K562 (cell line): ENCODE data around the gene AGPAT3. TPM values are rescaled to one million over a fixed set of nuclear protein-coding genes. Genes with fewer than 3 reads are reported as not detected.

Experiments
- ETV5 ChIP-seq: sonication (generic); formaldehyde crosslinking; IDR thresholded peaks from 2 replicates; pipeline ENCODE4 v1.4.0; 2020; ENCODE audit warnings: low read depth, mild to moderate bottlenecking, missing genetic modification reagents
- HMGN3 ChIP-seq: IDR thresholded peaks from 2 replicates; pipeline ENCODE4 v1.6.1; 2011; ENCODE audit warnings: borderline replicate concordance, low read depth, mild to moderate bottlenecking, mixed read lengths, low read length; ENCODE audit not compliant: insufficient read length; ENCODE audit errors: extremely low read depth
- L3MBTL2 ChIP-seq: fragments of 450-650 bp; IDR thresholded peaks from 2 replicates; pipeline ENCODE4 v1.6.1; 2016; ENCODE audit warnings: mild to moderate bottlenecking, moderate library complexity
- MAFG ChIP-seq: fragments of 450-650 bp; conservative IDR thresholded peaks from 2 replicates; pipeline ENCODE4 v1.6.1; 2016; ENCODE audit warnings: missing genetic modification characterization, missing compliant biosample characterization
- MBD1 ChIP-seq: fragments of 250-450 bp; sonication (Bioruptor Pico); IDR thresholded peaks from 2 replicates; pipeline ENCODE4 v1.8.0; 2022; ENCODE audit warnings: inconsistent platforms
- MED1 ChIP-seq: sonication (generic); formaldehyde crosslinking; IDR thresholded peaks from 2 replicates; pipeline ENCODE4 v1.8.1; 2023; ENCODE audit warnings: missing genetic modification reagents, borderline replicate concordance
- MIER1 ChIP-seq: fragments of 450-650 bp; IDR thresholded peaks from 2 replicates; pipeline ENCODE4 v1.6.1; 2016; ENCODE audit warnings: antibody characterized with exemption, mild to moderate bottlenecking, low read depth
- MYC ChIP-seq, 2 experiments: fragments of 250-450 bp in 1 of 2; sonication (Bioruptor Pico) in 1 of 2; IDR thresholded peaks; 2 replicates each; pipeline versions ENCODE4 v1.5.1 to v1.6.1; 2012 to 2021; ENCODE audit warnings: low read depth in 2 of 2, borderline replicate concordance in 1 of 2, improper control_type of control experiment in 1 of 2, low read length in 1 of 2, mild to moderate bottlenecking in 1 of 2, moderate library complexity in 1 of 2
- NCOA1 ChIP-seq: fragments of 450-650 bp; IDR thresholded peaks from 2 replicates; pipeline ENCODE4 v1.6.1; 2016; ENCODE audit warnings: low read depth
- NFE2 ChIP-seq: IDR thresholded peaks from 2 replicates; pipeline ENCODE4 v1.6.1; 2014; ENCODE audit warnings: antibody characterized with exemption, low read depth
- NFIC ChIP-seq: fragments of 450-650 bp; IDR thresholded peaks from 2 replicates; pipeline ENCODE4 v1.6.1; 2017; ENCODE audit warnings: mild to moderate bottlenecking, inconsistent platforms
- PKNOX1 ChIP-seq: fragments of 450-650 bp; IDR thresholded peaks from 2 replicates; pipeline ENCODE4 v1.6.1; 2016
- POLR2A ChIP-seq: fragments of 450-650 bp; conservative IDR thresholded peaks from 2 replicates; pipeline ENCODE4 v1.6.1; 2016
- SAFB2 ChIP-seq: fragments of 200-400 bp; formaldehyde crosslinking; IDR thresholded peaks from 2 replicates; pipeline ENCODE4 v1.6.1; 2018; ENCODE audit warnings: borderline replicate concordance, low read length, low read depth, moderate library complexity; ENCODE audit not compliant: severe bottlenecking
- SMARCE1 ChIP-seq: fragments of 450-650 bp; IDR thresholded peaks from 2 replicates; pipeline ENCODE4 v1.7.1; 2016; ENCODE audit warnings: mild to moderate bottlenecking
- U2AF1 ChIP-seq: fragments of 200-400 bp; formaldehyde crosslinking; optimal IDR thresholded peaks from 2 replicates; pipeline ENCODE3; 2017; ENCODE audit warnings: mild to moderate bottlenecking, low read depth, low read length, moderate library complexity
- USF1 ChIP-seq: sonication (generic); formaldehyde crosslinking; IDR thresholded peaks from 2 replicates; pipeline ENCODE4 v1.9.0; 2022; ENCODE audit warnings: mild to moderate bottlenecking, missing genetic modification reagents
- ZEB2 ChIP-seq: fragments of 450-650 bp; IDR thresholded peaks from 2 replicates; pipeline ENCODE4 v1.6.1; 2016
- ZNF444 ChIP-seq: fragments of 250-450 bp; sonication (Bioruptor Pico); IDR thresholded peaks from 2 replicates; pipeline ENCODE4 v1.4.0; 2020; ENCODE audit warnings: mild to moderate bottlenecking, moderate library complexity
- ZNF583 ChIP-seq: fragments of 250-450 bp; sonication (Bioruptor Pico); IDR thresholded peaks from 2 replicates; pipeline ENCODE4 v1.4.0; 2020
- ZNF785 ChIP-seq: fragments of 250-450 bp; sonication (Bioruptor Pico); IDR thresholded peaks from 2 replicates; pipeline ENCODE4 v1.4.0; 2020; ENCODE audit warnings: mild to moderate bottlenecking
- polyA plus RNA-seq, 8 experiments: library from polyadenylated mRNA; depleted of rRNA in 4 of 8; stranded (reverse) in 5 of 8; unstranded in 3 of 8; fragments of >200 nt; fragmentation: Nextera tagmentation in 2 of 8; fragmentation: Illumina TruSeq in 1 of 8; extraction: Ambion mirVana in 2 of 8; extraction: Trizol in 1 of 8; gene quantifications; 2 replicates each; pipeline versions ENCODE4 v1.2.1 to v1.2.3, GENCODE V29; 2011 to 2014; ENCODE audit warnings: inconsistent platforms in 1 of 8, missing spikeins in 1 of 8
- total RNA-seq, 7 experiments: library from RNA; depleted of rRNA in 6 of 7; stranded (reverse); fragments of >200 nt in 6 of 7; fragmentation: Illumina TruSeq in 2 of 7; extraction: Trizol in 2 of 7; gene quantifications; 2 replicates each; pipeline versions ENCODE4 v1.2.1 to v1.2.3, GENCODE V29; 2011 to 2021; ENCODE audit warnings: low replicate concordance in 1 of 7
- TF ChIP-seq, protein P1 (sequence below): fragments of 450-650 bp; formaldehyde crosslinking; IDR thresholded peaks from 2 replicates; pipeline ENCODE4 v1.4.0; 2022; ENCODE audit warnings: missing genetic modification characterization
- TF ChIP-seq, protein P2 (sequence below), 2 experiments: IDR thresholded peaks; 2 replicates each; pipeline ENCODE4 v1.6.1; 2011; ENCODE audit warnings: borderline replicate concordance in 1 of 2, control low read depth in 1 of 2, low read depth in 1 of 2, low read length in 1 of 2, mild to moderate bottlenecking in 1 of 2, mixed read lengths in 1 of 2, moderate library complexity in 1 of 2; ENCODE audit not compliant: insufficient read depth in 1 of 2, insufficient read length in 1 of 2, poor library complexity in 1 of 2, severe bottlenecking in 1 of 2; ENCODE audit errors: extremely low read depth in 1 of 2

The AGPAT3 gene
- total and polyA plus RNA-seq, 9 of the 15 experiments (the other 6 are each of a cell fraction or from before 2014, with no cell fraction given): 1.5 to 88.4 (median 35.7) TPM

GRCh38 chr21:44029460-44030087, 164.6 kb downstream of the AGPAT3 start (continued):
- TF ChIP-seq, protein P1, sequence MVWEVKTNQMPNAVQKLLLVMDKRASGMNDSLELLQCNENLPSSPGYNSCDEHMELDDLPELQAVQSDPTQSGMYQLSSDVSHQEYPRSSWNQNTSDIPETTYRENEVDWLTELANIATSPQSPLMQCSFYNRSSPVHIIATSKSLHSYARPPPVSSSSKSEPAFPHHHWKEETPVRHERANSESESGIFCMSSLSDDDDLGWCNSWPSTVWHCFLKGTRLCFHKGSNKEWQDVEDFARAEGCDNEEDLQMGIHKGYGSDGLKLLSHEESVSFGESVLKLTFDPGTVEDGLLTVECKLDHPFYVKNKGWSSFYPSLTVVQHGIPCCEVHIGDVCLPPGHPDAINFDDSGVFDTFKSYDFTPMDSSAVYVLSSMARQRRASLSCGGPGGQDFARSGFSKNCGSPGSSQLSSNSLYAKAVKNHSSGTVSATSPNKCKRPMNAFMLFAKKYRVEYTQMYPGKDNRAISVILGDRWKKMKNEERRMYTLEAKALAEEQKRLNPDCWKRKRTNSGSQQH (CRISPR knock-in tag): no peak
- TF ChIP-seq, protein P2, sequence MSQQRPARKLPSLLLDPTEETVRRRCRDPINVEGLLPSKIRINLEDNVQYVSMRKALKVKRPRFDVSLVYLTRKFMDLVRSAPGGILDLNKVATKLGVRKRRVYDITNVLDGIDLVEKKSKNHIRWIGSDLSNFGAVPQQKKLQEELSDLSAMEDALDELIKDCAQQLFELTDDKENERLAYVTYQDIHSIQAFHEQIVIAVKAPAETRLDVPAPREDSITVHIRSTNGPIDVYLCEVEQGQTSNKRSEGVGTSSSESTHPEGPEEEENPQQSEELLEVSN (IDR thresholded peaks at IDR 0.05; ENCODE audit: borderline replicate concordance in 1 of 2, extremely low read depth in 1 of 2, insufficient read depth in 1 of 2, insufficient read length in 1 of 2, low read depth in 1 of 2, low read length in 1 of 2, poor library complexity in 1 of 2, severe bottlenecking in 1 of 2): peak in 1 of 2 experiments; percentile 24
- TF ChIP-seq MED1 (CRISPR knock-in tag) (no peak), PKNOX1 (peak; percentile 12; the same call in 1 of the 2 replicates), USF1 (CRISPR knock-in tag) (no peak), NFIC (peak; percentile 19; the same call in 1 of the 2 replicates), NCOA1 (0 out of 2 replicates have a peak, but pooled peaks have one; percentile 11), HMGN3 (no peak), ETV5 (CRISPR knock-in tag) (no peak), MAFG (0 out of 2 replicates have a peak, but pooled peaks have one; percentile 52), MIER1 (no peak), SAFB2 (no peak), ZNF444 (no peak), NFE2 (peak; percentile 83), ZNF583 (no peak), L3MBTL2 (peak; percentile 41; the same call in 1 of the 2 replicates), POLR2A (no peak), SMARCE1 (0 out of 2 replicates have a peak, but pooled peaks have one; percentile 16), MYC (IDR thresholded peaks at IDR 0.05; ENCODE audit: low read depth, low read length) (peak; percentile 41; the same call in 1 of the 2 replicates), MYC (CRISPR knock-in tag; IDR thresholded peaks at IDR 0.05; ENCODE audit: borderline replicate concordance, low read depth) (no peak), MBD1 (CRISPR knock-in tag) (0 out of 2 replicates have a peak, but pooled peaks have one; percentile 8), ZEB2 (0 out of 2 replicates have a peak, but pooled peaks have one; percentile 29), U2AF1 (no peak), ZNF785 (CRISPR knock-in tag) (no peak)
